GM21717 (cell line): Measurements from ENCODE around the gene SPATA2L.

ENCODE experiments used
- ATAC-seq: cut with Tn5 transposase; IDR thresholded peaks from one replicate; pipeline ENCODE4 v1.9.1; 2021; ENCODE audit warnings: mild to moderate bottlenecking, moderate library complexity; ENCODE audit not compliant: unreplicated experiment

SPATA2L gene, protein sequence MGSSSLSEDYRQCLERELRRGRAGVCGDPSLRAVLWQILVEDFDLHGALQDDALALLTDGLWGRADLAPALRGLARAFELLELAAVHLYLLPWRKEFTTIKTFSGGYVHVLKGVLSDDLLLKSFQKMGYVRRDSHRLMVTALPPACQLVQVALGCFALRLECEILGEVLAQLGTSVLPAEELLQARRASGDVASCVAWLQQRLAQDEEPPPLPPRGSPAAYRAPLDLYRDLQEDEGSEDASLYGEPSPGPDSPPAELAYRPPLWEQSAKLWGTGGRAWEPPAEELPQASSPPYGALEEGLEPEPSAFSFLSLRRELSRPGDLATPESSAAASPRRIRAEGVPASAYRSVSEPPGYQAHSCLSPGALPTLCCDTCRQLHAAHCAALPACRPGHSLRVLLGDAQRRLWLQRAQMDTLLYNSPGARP

DNA sequence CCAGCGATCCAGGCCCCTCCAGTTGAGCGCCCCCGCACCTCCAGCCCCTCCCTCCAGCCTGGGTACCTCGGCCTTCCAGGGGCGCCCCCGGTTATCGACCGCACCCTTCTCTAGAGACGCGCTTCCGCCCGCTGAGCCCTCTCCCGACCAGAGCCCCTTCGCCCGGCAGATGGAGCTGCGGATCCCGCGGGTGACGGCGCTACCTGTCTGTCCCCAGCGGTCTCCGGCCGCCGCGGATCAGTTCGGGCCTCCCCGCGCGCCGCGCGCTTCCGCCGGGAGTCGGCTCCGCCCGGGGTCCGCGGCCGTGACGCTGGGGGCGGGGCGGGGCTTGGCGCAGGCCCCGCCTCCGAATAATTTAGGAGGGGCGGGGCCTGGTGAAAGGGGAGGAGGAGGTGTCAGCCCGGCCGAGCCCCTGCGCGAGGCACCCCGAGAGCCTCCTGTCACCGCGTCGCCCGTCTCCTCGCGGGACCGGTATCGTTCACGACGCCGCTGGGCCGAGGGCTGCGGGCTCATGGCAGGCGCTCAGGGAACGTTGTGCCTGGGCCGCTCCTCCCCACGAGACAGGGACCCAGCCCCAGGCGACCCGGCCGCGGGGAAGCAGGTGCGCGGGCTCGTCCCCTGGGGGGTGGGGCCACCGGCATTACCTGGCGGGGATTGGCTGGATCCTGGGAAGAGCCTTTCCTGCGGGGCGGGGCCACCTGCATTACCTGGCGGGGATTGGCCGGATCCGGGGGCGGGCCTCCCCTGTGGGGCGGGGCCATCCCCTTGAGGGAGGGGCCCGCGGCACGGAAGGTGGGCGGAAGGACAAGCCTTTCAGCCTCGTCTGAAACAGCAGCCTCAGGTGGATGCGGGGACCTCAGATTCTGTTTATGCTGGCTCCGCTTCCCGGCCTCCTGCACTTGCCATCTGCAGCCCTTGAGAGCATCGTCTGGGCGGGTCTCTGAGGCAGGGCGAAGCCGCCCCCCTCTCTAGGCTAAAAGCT, at the start of gene SPATA2L:
Gene SPATA2L (minus strand): TSS at position 281 of the 982 bp plus-strand sequence. CDS start 473 bp downstream, outside the sequence.
- peak; percentile 62 for ATAC-seq

DNA sequence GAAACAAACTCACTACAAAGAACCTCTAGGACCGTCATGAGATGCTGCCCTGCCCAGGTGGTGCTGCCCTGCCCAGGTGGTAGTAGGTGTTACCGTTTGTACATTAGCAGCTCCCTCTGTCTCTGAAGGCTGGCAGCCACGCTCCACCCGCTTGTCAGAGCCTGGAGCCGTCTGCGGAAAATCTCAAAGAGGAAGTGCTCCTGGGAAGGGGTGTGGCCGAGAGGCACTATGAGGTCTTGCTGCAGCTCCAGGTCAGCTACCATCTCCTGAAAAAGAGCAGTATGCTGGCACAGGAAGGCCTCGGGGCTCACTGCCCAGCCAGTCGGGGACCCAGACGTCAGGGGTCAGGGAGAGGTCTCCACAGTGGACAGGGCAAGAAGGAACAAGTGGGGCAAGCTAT, 48.1 kb upstream of the SPATA2L start:
- no peak for ATAC-seq

DNA sequence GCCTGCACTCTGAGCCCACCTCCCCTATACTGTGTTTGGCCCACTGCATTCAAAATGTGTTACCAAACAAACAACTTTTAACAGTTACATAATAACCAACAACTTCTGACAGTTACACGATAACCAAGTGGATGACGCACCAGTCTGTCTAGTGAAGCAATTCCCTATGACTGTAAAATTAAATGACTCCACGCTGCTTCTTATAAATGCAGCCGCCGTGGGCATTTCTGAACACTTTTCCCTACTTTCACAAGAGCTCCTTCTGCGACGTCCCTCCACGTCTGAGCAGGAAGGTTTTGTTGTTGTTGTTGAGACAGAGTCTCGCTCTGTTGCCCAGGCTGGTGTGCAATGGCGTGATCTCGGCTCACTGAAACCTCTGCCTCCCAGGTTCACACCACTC, 47.4 kb upstream of the SPATA2L start:
- ATAC-seq: no peak

DNA sequence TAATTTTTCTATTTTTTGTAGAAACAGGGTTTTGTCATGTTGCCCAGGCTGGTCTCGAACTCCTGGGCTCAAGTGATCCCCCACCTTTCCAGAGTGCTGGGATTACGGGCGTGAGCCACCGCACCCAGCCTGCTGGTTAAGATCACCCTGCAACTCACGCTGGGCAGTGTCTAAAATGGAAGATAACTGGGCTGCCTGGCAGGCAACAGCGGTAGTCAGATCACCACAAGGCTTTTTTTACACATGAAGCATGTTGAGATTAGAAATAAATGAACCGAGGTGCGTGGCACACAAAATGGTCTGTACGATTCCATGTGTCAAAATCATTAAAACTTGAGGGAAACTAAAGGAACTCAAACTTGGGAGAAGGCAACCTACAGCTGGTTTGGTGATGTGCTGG, 46.6 kb upstream of the SPATA2L start:
- ATAC-seq: no peak

DNA sequence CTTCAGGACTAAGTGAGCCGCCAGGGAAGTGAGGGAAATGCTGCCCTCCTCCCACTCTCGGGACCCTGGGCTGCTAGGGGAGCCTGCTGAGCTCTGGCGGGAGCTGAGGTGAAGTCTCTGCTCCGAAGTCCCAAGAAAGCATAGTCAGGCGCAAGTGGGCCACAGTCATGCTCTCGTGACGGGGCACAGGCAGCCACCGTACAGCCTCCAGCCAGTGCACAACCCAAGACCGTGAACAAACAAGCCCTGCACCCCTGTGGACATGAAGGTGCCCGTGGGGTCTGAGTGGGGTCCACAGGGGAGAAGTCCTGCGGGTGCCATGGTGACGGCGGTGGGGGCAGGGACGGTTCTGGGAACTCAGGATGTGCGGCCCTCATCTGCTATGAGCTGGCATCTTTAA, 44.5 kb upstream of the SPATA2L start:
- no peak for ATAC-seq

DNA sequence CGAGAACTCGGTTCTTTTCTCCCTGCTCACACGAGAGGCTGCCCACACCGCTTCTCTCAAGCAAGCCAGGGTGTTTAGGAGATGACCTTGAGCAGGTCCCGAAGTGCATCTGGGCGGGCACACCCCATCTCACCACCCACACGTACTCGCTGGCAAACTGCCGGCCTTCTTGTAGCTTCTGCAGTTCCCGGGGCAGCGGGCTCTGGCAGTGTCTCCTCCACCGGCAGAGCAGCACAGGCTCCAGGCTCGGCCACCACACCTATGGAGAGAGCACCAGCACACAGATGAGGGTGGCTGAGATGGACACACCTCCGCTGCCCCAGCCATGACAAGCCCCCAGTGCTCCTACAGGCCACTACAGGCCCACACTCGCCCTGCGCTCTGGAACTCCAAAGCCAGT, 43.3 kb upstream of the SPATA2L start:
- no peak for ATAC-seq

DNA sequence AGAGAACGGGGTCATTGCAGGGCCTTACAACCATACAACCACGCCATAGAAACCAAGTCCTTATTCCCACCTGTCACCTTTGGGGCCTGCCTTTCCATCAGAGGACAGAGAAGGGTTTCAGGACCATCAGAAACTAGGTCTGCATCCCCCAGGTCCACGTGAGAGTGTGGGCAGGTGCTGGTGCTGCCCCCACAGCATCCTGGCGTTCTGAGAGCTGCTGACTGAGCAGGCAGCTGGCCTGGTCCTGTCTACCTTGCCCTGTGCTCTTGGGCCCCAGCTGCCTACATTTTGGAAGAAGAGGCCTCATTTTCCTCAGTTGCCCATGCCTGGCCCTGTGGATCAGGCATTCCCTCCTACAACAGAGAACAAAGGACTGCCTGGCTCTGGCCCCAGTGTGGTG, 41.4 kb upstream of the SPATA2L start:
- no peak for ATAC-seq

DNA sequence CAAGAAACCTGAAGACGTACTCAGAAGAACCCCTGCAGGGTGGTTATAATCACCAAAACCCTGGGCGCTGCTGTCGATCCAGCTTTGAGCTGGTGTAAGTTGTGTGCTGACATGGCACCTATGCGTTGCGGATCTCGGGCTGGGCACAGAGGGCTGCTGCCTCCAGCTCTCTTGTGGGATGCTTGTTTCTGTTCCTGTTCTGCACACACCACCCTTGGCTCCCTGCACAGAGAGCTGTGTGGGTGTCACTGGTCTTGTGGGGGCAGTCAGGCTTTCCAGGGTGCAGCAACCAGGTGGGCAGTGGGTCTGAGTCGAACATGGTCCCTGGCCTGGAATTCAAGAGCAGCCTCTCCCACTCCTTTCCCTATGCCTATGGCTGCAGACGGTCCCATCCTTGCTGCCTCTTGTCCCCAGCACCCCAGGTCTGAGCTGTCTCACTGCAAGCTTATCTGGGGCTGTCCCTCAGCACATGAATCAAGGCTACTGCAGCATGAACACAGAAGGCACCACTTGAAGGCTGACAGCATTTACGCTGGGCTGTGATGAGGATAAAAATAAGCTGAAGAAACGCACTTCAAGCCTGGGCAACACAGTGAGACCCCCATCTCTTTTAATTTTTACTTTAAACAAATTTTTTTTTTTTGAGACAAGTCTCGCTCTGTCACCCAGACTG, 40.0 kb upstream of the SPATA2L start:
- no peak for ATAC-seq

DNA sequence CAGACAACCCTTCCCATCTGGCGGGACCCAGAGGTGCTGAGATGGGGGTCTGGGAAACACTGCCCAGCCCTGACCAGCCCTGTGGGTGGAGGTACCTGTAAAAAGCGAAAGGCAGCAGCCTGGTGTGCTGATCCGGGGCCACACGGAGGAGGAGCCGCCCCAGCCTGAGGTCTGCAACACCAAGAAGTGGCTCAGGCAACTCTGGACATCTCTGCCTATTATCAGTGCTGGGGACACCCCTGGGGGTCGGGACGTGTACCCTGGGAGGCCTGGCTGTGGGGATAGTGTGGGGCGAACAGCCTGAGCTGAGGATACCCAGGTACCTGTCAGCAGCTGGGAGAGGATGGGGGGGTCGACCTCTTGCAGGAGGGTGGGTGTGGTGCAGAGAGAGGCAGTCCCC, 37.9 kb upstream of the SPATA2L start:
- ATAC-seq: no peak

DNA sequence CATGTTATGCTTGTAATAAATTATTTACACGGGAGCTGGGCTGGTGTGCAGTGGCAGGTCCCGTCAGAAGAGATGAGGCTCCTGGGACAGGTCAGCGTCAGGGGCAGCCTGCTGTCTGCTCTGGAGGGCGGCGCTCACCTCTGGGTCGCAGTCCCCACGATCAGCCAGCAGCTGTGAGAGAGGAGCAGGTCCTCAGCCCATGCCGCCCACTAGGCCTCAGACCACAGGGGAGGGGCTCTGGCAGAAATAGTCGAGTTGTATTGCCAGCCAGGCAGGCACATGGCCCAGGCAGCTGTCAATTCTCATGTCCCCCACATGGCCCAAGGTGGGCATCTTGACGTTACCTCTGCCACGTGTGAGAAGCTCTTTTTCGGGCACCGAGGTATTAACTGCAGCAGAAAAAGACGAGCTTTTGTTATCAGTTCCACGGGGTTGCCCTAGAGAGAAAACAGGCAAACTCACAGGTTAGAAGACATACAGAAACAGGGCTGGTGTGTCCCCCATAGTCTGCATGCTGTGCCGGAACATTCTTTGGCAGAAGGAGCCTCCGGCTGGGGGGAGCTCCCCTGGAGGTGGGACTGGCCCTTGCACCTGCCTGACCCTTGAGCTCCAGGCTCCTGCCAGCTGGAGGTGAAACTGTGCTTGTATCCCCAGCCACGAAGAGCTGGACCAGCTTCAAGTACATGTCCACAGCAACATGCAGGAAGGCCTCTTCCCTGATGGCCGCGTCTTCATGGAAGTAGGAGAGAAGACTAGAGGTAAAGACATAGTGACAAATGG, 37.2 kb upstream of the SPATA2L start:
- ATAC-seq: no peak

DNA sequence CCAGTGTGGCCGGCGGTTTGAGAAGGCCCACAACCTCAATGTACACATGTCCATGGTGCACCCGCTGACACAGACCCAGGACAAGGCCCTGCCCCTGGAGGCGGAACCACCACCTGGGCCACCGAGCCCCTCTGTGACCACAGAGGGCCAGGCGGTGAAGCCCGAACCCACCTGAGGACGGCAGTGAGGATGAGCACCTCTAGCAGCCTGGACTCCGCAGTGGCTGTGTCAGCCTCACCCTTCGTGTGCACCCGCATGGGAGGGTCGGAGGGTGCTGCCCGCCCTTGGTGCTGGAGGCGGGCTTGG, 36.5 kb upstream of the SPATA2L start:
- ATAC-seq: no peak

DNA sequence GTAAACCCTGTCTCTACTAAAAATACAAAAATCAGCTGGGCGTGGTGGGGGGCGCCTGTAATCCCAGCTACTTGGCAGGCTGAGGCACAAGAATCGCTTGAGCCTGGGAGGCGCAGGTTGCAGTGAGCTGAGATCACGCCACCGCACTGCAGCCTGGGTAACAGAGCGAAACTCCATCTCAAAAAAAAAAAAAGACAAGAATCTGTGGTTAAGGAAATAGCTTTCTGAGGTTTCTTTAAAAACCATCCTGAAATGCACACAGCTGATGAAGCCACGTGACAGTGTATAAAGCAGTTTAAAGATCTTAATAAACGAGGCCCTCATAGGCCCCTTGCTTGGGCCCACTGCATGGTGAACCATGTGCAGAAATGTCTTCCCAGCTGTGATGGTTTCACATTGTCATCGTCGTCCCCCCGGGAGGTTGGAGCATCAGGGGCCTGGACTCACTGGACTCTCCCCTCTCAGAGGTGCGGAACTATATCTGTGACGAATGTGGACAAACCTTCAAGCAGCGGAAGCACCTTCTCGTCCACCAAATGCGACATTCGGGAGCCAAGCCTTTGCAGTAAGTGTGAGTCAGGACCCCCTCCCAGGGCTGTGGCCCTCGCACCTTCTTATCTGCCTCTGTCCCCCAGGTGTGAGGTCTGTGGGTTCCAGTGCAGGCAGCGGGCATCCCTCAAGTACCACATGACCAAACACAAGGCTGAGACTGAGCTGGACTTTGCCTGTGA, 36.0 kb upstream of the SPATA2L start:
- no peak for ATAC-seq

DNA sequence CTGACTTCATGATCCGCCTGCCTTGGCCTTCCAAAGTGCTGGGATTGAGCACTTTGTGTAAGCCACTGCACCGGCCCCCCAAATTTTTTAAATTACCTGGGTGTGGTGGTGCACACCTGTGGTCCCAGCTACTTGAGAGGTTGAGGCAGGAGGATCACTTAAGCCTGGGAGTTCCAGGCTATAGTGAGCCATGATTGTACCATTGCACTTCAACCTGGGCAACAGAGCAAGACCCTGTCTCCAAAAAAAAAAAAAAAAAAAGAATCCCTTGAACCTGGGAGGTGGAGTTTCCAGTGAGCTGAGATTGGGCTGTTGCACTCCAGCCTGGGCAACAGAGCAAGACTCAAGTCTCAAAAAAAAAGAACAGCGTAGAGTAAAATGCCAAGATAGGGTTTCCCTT, 35.0 kb upstream of the SPATA2L start:
- ATAC-seq: no peak

DNA sequence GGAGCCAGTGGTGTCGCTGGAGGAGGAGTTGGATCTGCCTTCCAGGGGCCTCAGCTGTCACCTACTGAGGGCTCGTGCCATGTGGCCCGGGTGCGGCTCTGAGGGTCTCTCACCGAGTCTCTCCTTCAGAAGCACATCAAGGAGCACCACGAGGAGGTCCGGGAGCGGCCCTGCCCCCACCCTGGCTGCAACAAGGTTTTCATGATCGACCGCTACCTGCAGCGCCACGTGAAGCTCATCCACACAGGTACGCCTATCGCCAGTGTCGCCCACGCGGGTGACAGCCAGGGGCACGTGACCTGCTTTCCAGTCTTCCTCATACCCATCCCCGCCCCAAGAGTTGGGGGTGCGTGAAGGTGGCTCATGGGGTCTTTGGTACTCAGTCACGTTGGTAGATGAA, 32.3 kb upstream of the SPATA2L start:
- no peak for ATAC-seq

DNA sequence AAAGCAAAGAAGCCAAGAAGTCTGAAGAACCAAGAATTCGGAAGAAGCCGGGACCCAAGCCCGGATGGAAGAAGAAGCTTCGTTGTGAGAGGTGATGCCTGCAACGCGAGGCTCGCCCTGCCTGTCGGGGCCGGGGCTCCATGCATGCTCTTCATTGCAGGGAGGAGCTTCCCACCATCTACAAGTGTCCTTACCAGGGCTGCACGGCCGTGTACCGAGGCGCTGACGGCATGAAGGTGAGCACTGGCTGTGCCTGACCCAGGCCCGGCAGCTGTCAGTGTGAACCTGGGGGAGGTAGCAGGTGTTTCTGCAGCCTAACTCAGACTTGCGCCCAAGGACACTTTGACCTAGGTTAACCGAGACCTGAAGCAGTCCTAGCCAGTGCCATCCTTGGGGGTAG, 31.8 kb upstream of the SPATA2L start:
- ATAC-seq: no peak

DNA sequence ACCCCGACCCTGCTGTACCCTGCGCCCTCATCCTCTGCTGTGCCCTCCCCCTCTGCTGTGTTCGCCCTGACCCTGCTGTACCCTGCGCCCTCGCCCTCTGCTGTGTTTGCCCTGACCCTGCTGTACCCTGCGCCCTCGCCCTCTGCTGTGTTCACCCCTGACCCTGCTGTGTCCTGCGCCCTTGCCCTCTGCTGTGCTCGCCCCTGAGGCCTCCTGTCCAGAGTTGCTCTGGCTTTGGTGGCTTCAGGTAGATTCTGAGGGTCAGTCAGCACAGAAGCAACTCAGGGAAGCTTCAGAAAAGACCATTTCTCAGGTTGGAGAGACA, 31.4 kb upstream of the SPATA2L start:
- no peak for ATAC-seq

DNA sequence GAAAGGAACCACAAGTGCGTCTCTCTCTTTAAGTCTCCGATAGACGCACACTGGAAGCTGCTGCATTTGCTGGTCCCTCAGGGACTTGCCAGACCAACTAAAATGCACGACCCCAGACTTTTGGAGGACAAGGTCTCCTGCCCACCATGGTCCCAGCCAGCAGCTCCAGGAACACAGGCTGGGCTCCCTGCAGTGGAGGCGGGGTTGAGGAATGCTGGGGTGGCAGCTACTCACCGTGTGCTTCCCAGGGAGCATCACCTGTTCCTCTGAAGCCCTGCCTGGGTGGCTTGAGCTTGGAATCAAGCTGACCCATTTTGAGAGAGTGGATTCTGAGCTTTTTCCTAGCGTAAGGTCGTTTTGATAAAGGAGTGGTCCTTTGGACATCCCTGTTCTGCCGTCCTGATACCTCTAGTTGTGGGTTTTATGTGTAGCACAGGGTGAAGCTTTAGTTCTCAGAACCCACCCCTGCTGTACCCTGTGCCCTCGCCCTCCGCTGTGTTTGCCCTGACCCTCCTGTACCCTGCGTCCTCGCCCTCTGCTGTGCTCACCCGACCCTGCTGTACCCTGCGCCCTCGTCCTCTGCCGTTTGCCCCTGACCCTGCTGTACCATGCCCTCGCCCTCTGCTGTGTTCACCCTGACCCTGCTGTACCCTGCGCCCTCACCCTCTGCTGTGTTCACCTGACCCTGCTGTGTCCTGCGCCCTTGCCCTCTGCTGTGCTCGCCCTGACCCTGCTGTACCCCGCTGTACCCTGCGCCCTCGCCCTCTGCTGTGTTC, 30.8 kb upstream of the SPATA2L start:
- no peak for ATAC-seq

DNA sequence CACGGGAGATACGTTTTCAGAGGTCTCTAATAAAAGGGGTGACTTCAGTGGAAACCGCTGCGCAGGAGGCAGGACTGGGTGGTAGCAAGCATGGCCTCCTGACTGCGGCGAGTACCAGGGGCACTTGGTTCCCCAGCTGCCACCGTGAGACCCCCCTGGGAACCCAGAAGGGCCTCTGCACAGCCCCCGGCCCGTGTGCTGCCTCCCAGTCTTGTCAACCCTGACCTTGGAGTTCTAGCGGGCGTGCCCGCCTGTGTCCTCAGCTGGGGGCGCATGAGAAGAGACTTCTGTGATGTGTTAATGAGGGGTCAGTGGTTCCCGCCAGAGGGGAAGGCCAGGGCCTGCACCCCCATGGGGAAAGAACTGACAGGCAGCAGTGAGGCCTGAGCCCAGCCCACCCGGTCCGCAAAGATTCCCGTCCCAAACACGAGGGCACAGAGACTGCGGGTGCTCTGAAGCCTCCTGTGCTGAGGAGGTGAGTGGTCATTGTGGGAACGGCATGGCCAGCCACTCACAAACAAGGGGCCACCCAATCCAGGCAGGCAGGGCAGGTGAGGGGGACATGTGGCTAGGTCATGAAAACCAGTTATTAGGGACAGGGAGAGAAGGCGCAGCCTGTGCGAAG, 29.2 kb upstream of the SPATA2L start:
- ATAC-seq: no peak
